Osteoblast (primary cell): ENCODE measurements around the gene LAMA5. TPM values are rescaled to one million over a fixed set of nuclear protein-coding genes. Genes with fewer than 3 reads are reported as not detected.

Experiments used
- DNase-seq: peaks from one replicate; pipeline ENCODE4 v3.0.0; 2011; ENCODE audit warnings: low spot score, mixed read lengths; ENCODE audit not compliant: insufficient read length; ENCODE audit errors: missing footprints
- H2AFZ ChIP-seq: 2 replicates; pipeline ENCODE4 v1.6.0; 2011; ENCODE audit warnings: mild to moderate bottlenecking, low read length
- H3K27ac ChIP-seq: 2 replicates; pipeline ENCODE4 v1.5.1; 2011; ENCODE audit warnings: mild to moderate bottlenecking, low read depth, low read length, moderate library complexity
- H3K27me3 ChIP-seq: 2 replicates; pipeline ENCODE4 v1.6.0; 2012; ENCODE audit warnings: mild to moderate bottlenecking, control low read depth, inconsistent platforms, low read length, moderate library complexity; ENCODE audit not compliant: insufficient read depth
- H3K36me3 ChIP-seq: 2 replicates; pipeline ENCODE4 v1.5.1; 2011; ENCODE audit warnings: mild to moderate bottlenecking, low read length, control low read depth, moderate library complexity; ENCODE audit not compliant: insufficient read depth
- H3K4me1 ChIP-seq: 2 replicates; pipeline ENCODE4 v1.5.1; 2011; ENCODE audit warnings: mild to moderate bottlenecking, low read length, control low read depth, moderate library complexity; ENCODE audit not compliant: insufficient read depth
- H3K4me2 ChIP-seq: 2 replicates; pipeline ENCODE4 v1.6.0; 2011; ENCODE audit warnings: mild to moderate bottlenecking, low read length; ENCODE audit not compliant: insufficient read depth
- H3K4me3 ChIP-seq: fragments of 200-600 bp; sonication (generic); 3 replicates; pipeline ENCODE4 v1.5.1; 2012; ENCODE audit warnings: mild to moderate bottlenecking, low read length, inconsistent platforms; ENCODE audit not compliant: insufficient read depth
- H3K79me2 ChIP-seq: 2 replicates; pipeline ENCODE4 v1.6.0; 2012; ENCODE audit warnings: mild to moderate bottlenecking, low read length, control low read depth, inconsistent platforms; ENCODE audit not compliant: insufficient read depth
- H3K9me3 ChIP-seq: 2 replicates; pipeline ENCODE4 v1.5.1; 2011; ENCODE audit warnings: low read depth, low read length, control low read depth
- H4K20me1 ChIP-seq: 2 replicates; pipeline ENCODE4 v1.6.0; 2012; ENCODE audit warnings: mild to moderate bottlenecking, low read length, control low read depth; ENCODE audit not compliant: insufficient read depth
- CTCF ChIP-seq: IDR thresholded peaks from 2 replicates; pipeline ENCODE4 v1.5.1; 2011; ENCODE audit warnings: mild to moderate bottlenecking, low read depth, low read length, moderate library complexity; ENCODE audit errors: extremely low read depth
- total RNA-seq: library from RNA; depleted of rRNA; stranded (reverse); fragments of >200 nt; gene quantifications from 2 replicates; pipeline ENCODE4 v1.2.3, GENCODE V29; 2012

LAMA5 gene
- total RNA-seq, 1 donor, result 2.2 TPM

DNA sequence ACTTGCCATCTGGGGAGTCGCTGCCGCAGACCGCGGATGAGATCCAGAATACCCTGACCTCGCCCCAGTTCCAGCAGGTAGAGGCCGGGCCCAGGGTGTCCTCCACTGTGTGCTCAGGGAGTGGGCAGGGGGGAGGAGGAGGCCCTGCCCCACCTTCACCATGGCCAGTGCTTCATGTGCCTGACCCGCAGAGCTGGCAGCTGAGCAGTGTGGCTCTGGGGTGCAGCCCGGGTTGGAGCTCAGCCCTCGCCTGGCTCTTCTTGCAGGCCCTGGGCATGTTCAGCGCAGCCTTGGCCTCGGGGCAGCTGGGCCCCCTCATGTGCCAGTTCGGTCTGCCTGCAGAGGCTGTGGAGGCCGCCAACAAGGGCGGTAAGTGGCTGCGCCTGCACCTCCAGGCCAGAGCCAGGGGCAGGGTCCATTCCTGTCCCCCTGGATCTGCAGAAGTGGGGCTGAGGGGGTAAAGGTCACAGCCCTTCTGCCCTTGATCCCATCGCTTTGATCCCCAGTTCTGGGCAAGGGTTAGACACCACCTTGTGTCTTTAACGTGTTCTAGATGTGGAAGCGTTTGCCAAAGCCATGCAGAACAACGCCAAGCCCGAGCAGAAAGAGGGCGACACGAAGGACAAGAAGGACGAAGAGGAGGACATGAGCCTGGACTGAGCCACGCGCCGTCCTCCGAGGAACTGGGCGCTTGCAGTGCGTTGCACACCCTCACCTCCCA lies 58.9 kb downstream of the LAMA5 start:
- no peak for TF ChIP-seq CTCF
- Histone ChIP-seq H3K27me3 (no peaks in the 10 kb centered on the region), H3K79me2 (peaks cover 48% of the 10 kb centered on the region), H3K4me1 (peaks cover 18% of the 10 kb centered on the region), H2AFZ (no peak overlapping the region), H3K27ac (no peak overlapping the region), H3K9me3 (no peaks in the 10 kb centered on the region), H4K20me1 (peaks cover 51% of the 10 kb centered on the region), H3K4me2 (no peak overlapping the region), H3K4me3 (no peak overlapping the region), H3K36me3 (peaks cover 43% of the 10 kb centered on the region)
- DNase-seq, result peak; percentile 83

GRCh38 chr20:62307226-62308101 lies 59.6 kb downstream of the LAMA5 start:
- no peaks in the 10 kb centered on the region for H3K27me3 ChIP-seq
- no peak overlapping the region for H3K27ac ChIP-seq
- no peak overlapping the region for H3K4me3 ChIP-seq
- TF ChIP-seq CTCF, result no peak
- no peak overlapping the region for H3K4me2 ChIP-seq
- peaks cover 51% of the 10 kb centered on the region for H3K79me2 ChIP-seq
- H4K20me1 ChIP-seq, result peaks cover 52% of the 10 kb centered on the region
- no peak overlapping the region for H2AFZ ChIP-seq
- DNase-seq, result no peak
- H3K9me3 ChIP-seq, result no peaks in the 10 kb centered on the region
- H3K36me3 ChIP-seq, result peaks cover 43% of the 10 kb centered on the region
- H3K4me1 ChIP-seq, result peaks cover 18% of the 10 kb centered on the region

GRCh38 chr20:62306414-62307187 lies 60.5 kb downstream of the LAMA5 start:
- Histone ChIP-seq H3K4me3 (no peak overlapping the region), H3K4me1 (peaks cover 18% of the 10 kb centered on the region), H3K4me2 (no peak overlapping the region), H3K27me3 (no peaks in the 10 kb centered on the region), H3K27ac (no peak overlapping the region), H2AFZ (no peak overlapping the region), H4K20me1 (peaks cover 52% of the 10 kb centered on the region), H3K79me2 (peaks cover 51% of the 10 kb centered on the region), H3K36me3 (peaks cover 43% of the 10 kb centered on the region), H3K9me3 (no peaks in the 10 kb centered on the region)
- peak; percentile 84 for DNase-seq
- TF ChIP-seq CTCF, result no peak
